HG03159 (cell line): ENCODE data around the gene IL1RN.

Source experiments
- ATAC-seq: cut with Tn5 transposase; IDR thresholded peaks from one replicate; pipeline ENCODE4 v1.9.1; 2021; ENCODE audit warnings: mild to moderate bottlenecking, moderate library complexity; ENCODE audit not compliant: unreplicated experiment

IL1RN gene

DNA sequence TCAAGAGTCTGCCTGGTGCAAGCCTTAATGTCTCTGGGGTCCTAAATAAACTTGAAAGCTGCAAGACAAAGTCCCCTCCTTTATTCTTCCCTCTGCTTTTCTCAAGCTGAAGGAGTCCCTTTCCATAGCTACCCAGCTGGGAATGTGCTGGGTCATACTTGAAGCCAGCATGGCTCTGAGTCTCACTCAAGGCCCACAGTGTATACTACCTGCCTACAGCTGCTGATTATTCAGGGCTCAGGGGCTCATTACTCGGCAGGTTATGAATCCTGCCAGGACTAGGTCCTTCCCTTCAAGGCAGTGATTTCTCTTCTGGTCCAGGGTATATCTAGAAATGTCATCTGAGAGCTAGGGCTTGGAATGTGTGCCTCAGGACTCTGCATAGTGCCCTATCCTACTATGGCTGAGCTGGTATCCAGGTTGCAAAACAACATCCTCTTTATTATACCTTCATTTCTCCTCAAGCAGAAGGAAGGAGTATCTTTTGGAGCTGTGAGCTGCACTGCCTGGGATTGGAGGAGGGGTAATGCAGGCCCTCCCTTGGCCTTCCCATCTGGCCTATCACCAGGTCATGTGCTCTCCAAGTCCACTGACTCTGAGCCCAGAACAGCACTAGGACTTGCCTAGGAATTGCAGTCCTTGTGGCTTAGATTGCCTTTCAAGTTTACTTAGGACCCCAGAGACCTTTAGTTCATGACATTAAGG lies 22.3 kb downstream of the IL1RN start:
- no peak for ATAC-seq

DNA sequence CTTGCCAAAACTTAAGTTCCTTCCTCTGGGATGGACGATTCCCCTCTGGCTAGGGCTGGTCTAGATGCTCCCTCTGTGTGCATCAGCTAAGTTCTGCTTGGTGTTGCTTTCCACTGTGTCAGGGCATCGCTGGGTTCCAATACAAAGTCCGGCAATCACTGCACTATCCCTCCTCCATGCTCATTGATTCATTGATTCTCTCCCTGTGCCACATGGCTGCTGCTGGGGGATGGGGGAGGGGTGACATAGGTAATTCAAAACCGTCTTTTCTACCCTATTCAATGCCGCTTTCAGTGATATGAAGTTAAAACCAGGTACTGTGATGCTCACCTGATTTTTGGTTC lies 22.8 kb downstream of the IL1RN start:
- ATAC-seq = no peak

DNA sequence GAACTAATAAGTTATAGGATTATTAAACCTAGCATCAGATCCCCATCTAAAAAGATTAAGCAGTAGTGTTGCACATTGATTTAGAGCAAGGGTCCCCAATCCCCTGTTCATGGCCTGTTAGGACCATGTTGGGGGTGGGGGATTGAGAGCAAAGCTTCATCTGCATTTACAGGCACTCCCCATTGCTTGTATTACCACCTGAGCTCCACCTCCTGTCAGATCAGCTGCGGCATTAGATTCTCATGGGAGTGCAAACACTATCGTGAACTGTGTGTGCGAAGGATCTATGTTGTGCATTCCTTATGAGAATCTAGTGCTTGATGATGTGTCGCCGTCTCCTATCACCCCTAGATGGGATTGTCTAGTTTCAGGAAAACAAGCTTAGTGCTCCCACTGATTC lies 27.9 kb downstream of the IL1RN start:
- no peak for ATAC-seq

DNA sequence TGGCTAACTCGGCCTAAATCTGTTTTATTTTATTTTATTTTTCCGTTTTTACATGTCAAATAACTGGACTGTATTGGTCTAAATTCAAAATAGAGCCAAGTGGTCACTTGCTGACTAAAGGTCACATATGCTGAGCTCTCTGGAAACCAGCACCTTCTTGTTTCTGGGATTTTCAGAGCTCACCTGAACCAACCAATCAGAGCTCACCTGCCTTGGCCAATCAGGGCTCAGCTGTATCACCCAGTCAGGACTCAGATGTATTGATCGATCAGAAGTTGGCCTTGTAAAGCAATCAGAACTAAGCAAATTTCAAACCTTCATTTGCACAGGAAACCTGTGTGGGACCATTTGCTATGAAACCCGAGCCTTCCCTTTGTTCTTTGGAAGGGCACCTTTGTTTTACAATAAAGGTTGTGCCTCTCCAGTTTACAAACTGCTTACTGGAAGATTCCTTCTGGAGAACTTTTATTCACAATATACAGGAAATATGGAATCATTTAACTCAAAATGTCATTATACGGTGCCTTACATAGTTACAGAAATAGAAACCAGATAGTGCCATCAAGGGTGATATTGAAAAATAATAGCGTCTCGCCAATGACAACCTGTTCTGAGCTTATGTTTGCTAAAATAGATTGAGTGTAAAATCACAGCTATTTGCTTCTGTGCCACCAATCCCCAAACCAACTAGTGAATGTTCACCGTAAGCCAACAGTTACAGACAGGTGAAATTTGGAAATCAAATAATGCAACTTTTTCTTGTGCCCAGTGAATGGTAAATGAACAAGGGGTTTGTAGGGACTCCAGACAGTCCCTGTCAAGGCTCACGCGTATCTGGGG lies 29.1 kb downstream of the IL1RN start:
- ATAC-seq = no peak

DNA sequence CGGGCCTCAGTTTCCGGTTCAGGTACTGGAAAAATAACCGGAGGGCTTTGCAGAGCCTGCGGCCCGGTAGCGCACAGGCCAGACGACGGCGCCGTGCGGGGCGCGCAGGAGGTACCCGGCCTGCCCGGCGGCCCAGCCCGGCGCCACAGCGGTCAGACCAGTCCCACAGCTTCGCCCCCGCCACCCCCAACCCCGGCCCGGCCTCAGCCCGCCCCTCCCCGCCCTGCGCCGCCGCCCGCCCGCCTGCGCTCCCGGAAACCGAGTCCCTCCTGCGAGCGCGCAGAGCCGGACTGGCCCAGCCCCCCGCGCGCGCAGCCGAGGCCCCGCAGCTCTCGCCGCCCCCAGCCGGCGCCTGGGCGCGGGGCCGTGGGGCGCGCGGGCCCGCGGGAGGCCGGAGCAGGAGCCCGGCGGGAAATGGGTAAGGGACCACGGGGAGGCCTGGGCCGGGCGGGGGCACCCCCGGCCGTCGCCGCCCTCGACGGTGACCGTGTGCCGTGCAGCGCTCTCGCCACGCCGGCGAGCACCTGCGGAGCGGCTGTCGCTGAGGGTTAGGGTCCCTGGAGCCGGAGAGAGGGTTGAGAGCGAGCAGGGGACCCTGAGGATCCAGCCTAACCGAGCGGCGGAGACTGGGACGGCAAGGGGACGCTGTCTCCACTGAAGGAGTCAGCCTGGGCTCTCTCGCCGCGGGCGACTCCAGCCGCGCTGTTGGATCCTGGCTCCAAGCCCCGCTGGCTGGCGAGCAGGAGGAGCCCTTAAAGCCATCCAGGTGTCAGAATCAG lies 29.9 kb downstream of the IL1RN start:
- ATAC-seq = peak; percentile 54

DNA sequence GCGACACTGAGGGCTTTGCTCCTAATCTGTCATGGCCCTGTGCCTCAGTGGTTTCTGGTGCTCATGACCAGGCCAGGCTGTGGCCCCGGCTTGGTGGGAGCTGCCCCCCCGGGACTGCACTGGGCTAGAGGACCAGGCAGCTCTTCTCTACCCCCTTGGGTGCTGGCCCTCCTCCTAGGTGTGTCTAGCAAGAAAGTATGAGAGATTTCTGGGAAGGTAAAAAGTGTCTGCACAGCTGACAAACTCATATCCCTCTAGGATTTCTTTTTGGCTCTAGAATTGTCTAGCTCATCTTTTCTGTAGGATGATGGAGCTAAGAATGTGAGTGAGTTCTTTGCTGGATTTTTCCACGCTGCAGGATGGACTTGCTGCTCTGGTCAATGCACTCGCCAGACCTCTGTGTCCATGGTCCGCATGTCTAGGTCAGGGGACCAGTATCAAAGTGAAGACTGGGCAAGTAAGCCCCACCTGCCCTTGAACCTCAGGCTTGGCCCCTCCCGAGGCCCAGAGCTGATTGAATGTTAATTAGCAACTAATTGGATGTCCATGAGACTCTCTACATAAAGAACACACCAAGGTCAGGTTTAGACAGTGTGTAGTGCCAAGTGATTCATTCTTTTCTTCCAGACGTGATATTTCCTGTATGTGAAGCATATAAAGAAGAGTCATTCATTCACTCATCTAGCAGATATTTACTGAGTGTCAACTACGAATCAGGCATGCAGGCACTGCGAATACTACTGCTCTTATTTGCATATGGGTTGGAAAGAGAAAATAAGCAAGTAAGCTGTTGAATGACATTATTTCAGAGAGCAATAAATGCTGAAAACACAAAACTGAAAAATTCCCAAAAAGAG lies 30.7 kb downstream of the IL1RN start:
- ATAC-seq = peak; percentile 9

DNA sequence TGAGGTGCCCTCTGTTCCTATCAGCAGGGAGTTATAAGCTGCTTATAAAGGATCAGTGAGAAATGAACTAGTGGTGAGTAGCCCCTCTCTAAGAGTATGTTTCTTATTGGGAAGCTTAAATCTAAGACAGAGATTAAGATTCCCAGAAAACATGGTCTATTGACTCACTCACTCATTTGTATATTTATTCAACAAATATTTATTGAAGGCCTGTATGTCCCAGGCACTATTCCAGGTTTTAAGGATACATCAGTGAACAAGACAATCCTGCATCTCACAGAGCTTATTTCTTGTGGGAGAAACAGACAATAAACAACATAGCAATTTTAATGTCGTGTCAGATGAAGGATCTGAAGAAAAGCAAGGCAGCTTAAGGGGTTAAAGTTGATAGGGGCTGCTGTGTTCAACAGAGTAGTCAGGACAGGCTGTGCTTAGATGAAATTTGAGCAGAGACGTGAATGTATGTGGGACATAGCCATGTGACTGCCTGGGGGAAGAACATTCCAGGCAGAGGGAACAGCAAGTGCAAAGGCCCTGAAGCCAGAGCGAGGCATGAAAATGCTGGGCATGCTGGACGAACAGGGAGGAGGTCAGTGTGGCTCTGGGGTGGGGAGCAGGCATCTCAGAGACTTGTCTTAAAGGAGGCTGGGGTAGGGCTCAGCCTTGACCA lies 31.6 kb downstream of the IL1RN start:
- no peak for ATAC-seq

DNA sequence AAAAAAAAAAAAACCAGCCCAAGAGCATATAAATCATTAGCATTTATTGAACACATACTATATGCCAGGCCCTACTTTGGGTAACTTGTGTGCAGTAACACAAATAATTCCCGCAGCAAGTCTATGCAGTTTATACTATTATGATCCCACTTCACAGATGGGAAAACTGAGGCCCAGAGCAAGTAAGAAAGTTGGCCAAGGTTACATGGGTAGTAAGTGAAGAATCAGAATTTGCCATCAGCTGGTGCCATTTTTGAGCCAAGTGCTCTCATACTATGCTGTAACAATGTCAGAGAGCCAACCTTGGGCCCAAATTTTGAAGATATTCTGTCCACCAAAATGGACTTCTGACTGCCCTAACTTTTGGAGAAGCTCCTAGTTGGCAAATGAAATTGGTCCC lies 32.9 kb downstream of the IL1RN start:
- no peak for ATAC-seq

DNA sequence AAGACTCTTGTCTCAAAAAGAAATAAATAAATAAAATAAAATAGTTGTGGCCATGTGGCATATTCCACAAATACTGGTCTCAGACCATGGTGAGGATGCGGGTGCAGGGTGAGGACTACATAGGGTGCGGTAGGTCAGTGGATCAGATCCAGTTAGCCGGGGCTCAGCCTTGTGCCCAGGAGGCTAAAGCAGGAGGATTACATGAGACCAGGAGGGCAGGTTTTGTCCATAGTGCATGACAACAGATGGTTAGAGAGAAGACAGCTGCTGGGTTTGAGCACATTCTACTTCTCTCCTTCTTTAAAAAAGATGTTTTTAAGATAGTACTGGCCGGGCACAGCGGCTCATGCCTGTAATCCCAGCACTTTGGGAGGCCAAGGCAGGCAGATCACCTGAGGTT lies 33.6 kb downstream of the IL1RN start:
- no peak for ATAC-seq

DNA sequence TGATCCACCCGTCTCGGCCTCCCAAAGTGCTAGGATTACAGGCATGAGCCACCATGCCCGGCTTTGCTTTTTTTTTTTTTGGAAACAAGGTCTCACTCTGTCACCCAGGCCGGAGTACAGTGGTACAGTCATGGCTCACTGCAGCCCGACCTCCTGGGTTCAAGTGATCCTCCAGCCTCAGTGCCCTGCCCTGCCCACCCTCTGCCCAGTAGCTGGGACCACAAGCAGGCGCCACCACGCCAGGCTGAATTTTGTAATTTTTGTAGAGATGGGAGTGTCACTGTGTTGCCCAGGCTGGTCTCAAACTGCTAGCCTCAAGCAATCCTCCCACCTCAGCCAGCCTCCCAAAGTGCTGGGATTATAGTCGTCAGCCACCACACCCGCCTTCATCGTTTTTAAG lies 34.8 kb downstream of the IL1RN start:
- no peak for ATAC-seq

DNA sequence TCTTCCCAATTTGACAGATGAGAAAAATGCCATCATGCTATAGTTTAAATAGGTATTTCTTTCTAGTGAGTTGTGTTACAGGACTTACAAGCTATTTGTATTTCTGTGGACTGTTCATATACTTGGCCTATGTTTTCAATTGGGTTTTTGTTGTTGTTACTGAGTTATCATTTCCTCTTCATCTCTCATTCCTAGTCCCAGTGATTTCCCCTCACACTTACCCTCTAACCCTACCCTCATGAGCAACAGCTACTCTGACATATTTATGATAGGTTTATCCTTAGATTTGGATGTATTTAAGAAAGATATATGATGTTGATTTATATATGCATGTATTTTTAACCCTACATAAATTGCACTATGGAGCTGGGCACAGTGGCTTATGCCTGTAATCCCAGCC lies 35.5 kb downstream of the IL1RN start:
- no peak for ATAC-seq

DNA sequence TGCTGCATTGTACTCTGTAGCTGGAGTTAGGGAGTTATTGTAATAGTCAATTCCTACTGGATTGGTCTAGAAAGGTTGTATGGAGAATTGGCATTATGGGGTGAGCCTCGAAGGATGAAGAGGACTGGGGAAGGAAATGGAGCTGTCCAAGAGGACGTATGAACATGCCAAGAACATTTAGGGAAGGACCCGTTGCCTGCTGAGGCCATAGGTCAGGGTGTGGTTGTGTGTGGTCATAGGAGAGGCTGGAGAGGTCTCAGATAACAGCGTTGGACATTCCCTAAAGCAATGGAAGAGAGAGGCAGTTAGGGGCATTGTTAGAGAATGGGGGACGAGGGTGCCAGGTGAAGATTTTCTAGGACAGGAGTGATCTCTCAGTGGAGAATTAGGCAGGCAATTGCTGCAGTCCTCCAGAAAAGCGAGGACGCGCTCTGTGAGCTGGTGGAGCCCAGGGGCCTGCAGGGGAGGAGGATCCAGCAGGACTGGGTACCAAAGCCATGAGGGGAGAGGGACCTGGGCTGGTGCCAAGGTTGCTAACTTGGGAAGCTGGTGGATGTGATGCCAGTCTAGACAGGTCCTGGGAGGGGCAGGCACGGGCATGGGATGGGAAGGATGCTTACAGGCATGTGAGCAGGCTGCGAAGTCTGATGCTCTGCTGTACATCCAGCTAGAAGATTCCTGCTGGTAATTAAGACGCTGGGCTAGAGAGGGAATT lies 37.0 kb downstream of the IL1RN start:
- no peak for ATAC-seq

DNA sequence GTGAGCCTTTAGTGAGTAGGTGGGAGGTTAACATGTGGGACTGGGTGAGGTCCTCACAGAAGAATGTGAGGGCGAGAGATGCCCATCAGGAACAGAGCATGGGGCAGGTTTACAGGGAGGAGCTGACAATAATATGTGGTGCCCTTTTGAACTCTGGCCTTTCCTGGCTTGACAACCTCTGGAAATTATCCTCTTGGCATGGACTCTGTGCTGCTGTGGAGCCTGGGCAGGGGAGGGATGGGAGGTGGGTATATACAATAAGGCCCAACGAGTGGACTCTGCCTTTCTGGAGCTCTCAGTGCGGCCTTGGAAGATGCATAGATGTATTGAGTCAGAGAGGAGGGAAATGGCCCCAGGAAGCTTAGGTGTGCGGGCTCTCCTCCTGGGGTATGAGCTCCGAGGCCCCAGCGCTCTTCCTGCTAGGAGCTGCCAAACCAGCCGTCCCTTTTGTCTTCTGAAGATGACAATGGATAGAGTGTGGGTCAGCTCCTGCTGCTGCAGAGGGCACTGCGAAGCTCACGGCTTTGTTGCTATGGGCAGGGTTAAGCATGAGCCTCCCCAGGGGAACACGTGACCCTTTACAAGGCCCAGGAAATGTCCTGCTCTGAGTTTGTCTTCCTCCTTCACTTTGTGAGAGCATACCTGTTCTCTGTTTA lies 37.7 kb downstream of the IL1RN start:
- ATAC-seq = no peak

DNA sequence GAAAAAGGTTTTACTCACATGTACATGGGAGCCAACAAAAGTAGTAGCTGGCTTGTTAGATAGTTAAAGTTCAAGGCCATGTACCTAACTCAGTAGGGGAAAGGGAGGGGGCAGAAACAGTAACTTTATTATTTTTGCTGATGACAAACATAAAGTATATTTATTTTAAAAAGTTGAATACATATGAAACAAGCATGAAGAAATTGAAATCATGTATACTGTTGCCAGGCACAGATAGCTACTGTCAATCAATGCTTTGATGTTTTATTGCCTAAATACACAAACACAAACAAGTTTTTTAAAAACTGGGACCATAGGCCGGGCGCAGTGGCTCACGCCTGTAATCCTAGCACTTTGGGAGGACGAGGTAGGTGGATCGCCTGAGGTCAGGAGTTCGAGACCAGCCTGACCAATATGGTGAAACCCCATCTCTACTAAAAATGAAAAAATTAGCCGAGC lies 38.8 kb downstream of the IL1RN start:
- ATAC-seq = no peak

DNA sequence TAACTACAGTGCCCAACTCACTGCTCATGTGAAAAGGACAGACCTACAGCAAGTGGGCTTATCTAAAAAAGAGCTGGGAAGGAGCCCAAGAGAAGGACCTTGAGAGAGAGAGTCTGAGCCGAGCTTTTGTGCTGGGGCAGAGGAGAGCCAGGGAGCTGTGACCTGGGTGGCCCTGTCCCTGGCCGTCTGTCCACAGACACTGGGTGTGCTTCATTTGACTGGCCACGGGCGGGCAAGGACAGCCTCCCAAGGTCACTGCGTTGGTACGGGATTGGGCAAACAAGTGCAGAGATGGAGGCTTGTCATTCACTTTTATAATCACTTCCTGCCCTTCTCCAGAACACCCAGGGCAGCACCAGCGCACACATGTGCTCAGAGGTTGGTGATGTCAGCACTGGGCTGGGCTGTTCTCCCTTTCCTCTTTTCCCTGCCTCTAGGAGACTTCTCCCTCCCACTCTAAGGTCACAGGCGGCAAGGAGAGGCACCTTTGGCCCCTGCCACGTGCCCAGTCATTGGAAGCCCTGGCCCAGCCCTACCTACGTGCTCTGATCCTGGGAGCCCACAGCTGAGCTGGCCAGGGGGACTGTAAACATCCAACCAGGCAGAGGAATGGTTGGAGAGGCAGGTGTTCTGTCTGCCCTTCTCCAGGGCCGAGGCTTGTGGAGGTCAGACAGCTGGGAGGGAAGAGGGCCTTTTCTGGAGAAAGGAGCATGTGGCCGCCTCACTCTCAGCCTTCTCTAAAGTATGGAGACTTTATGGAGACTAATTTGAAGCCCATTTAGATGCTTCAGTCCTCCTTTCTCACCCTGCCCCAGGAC lies 39.9 kb downstream of the IL1RN start:
- no peak for ATAC-seq

DNA sequence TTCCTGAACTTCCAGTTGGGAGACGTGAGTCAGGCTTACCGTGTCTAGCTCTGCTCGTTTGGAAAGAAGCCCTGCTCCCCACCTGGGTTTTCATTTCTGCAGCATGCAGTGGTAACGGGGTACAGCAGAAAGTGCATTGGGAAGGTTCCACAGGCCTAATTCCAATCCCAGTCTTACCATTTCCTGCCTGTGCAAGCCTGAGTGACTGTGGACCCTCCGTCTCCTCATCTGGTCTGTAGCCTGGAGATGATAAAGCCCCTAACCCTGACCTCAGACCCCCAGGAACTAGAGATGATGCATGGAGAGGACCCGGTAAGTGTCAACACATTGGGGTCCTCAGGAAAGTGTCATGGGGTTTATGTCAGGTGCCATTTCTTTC lies 40.6 kb downstream of the IL1RN start:
- no peak for ATAC-seq

DNA sequence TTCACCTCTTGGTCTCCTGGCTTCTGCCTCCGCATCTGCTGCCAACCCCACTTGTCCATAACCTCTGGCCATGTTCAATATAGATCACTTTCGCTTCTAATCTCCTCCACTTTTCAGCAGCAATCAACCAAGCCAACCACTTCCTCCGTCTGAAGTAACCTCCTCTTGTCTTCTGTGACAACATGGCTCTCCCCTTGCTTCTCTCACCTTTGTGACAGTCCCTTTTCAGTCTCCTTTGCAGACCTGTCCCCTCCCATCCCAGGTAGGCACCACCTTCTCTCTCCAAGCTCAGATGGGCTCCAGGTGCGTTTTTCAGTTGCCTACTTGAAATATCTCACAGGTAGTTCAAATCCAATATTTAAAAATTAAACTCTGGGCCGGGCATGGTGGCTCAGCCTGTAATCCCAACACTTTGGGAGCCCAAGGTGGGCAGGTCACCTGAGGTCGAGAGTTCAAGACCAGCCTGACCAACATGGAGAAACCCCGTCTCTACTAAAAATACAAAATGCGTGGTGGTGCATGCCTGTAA lies 41.7 kb downstream of the IL1RN start:
- ATAC-seq = no peak

DNA sequence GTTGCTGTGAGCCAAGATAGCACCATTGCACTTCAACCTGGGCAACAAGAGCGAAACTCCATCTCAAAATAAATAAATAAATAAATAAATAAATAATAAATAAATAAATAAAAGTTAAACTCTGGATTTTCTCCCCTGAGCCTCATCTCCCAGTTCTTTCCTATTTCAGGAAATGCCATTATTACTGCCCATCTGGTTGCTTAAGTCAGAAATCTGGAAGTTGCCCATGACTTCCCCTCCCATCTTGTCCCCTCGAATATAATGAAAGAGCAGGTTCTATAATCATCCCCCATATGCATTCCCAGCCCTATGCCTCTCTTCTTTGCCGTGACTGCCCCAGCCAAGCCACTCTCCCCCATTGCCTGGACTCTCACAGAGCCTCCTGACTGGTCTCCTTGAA lies 42.2 kb downstream of the IL1RN start:
- ATAC-seq = no peak
